ENCODE data around the gene GRID2.

The GRID2 gene

DNA sequence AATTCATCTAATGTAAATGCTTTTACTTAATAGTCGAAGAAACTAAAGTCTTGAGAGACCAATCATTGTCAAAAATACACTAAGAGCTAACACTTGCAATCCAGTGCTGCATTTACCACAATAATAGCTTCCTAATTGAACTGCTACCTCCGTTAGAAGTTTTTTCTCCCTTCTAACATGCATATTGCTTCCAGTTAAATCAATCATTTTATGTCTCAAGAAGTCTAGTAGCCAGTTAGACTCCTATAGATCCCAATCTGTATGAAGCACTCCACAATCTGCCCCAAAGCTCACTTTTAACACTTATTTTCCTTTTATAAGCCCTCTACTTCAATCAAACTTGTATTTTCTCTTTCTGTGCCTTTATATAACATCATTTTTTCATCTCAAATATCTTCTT, 41.4 kb upstream of the GRID2 start:
- no peak overlapping the region for H3K27ac ChIP-seq
- TF ChIP-seq, protein P1, sequence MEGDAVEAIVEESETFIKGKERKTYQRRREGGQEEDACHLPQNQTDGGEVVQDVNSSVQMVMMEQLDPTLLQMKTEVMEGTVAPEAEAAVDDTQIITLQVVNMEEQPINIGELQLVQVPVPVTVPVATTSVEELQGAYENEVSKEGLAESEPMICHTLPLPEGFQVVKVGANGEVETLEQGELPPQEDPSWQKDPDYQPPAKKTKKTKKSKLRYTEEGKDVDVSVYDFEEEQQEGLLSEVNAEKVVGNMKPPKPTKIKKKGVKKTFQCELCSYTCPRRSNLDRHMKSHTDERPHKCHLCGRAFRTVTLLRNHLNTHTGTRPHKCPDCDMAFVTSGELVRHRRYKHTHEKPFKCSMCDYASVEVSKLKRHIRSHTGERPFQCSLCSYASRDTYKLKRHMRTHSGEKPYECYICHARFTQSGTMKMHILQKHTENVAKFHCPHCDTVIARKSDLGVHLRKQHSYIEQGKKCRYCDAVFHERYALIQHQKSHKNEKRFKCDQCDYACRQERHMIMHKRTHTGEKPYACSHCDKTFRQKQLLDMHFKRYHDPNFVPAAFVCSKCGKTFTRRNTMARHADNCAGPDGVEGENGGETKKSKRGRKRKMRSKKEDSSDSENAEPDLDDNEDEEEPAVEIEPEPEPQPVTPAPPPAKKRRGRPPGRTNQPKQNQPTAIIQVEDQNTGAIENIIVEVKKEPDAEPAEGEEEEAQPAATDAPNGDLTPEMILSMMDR (IDR thresholded peaks at IDR 0.05): no peak
- no peak for TF ChIP-seq ZFX (IDR thresholded peaks at IDR 0.05; ENCODE audit: borderline replicate concordance)

DNA sequence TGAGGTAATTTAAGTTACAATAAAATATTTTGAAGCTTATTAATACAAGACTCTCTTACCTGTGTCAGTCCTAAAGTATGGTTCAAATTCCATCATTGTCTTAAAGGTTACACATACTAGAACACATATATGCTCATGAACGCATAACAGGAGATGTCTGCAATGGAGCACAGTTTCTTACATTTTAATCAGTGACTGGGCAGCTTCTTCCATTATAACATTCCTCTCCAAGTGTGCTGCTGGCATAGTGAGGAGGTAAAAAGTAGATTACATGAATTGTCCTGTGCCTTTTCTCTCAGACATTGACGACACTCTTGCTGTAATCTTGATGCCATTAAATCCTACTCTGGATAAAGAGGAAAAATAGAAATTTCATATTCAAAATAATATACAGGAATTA, 40.8 kb upstream of the GRID2 start:
- H3K27ac ChIP-seq: no peak overlapping the region
- TF ChIP-seq ZFX (IDR thresholded peaks at IDR 0.05; ENCODE audit: borderline replicate concordance): no peak
- TF ChIP-seq, protein P1 (IDR thresholded peaks at IDR 0.05): no peak

DNA sequence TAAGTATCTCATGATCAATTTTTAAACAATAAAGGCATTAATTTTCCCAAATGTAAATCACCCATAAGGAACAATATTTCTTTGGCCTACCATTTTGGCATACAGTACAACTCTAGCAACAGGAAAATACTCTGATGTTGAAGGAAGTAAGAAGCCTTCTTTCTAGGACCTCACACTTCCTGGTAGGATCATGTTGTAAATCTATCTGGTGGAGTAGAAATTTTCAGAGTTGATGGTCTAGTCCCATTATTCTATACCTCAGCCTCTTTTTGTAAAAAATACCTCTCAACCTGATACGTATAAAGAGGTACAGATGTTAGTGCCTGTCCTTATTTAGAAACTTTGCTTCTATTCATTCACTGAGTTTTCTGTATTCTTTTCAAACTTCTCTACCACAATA, 40.2 kb upstream of the GRID2 start:
- no peak for TF ChIP-seq ZFX (IDR thresholded peaks at IDR 0.05; ENCODE audit: borderline replicate concordance)
- TF ChIP-seq, protein P1 (IDR thresholded peaks at IDR 0.05): no peak
- H3K27ac ChIP-seq: no peak overlapping the region

DNA sequence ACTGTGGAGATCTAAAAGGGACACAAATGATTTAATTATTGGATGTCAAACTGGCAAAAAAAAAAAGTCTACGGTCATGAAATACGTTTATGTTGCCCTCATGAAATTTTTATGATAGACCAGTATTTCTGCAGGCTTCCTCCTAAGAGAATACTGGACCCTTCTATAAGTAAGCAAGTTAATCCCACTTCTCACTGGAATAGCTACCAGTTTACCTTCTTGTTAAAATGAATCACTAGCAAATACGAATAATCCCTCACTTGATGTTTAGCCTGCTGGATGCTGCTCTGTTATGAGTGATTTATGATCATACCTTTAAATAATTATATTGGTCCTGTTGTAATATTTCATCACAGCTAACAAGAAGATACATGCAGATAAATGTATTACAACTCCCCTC, 39.6 kb upstream of the GRID2 start:
- no peak overlapping the region for H3K27ac ChIP-seq
- TF ChIP-seq, protein P1 (IDR thresholded peaks at IDR 0.05): no peak
- no peak for TF ChIP-seq ZFX (IDR thresholded peaks at IDR 0.05; ENCODE audit: borderline replicate concordance)

DNA sequence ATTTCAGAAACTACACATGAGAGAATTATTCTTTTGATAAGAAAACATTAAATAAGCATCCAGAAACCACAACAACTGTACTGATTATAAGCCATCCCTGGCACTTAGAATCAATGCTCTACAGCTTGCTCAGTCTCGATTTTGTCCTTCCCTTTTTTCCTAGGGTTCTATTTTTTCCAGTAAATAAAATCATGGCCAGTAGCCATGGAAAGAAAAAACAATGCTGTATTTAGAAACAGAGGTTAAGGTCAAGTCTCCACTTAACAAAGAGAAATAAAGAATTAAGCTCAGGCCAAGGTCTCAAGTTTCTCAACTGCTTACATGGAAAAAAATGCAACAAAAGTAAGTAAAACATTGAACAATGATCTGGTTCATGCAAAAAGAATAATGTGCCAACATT, 38.7 kb upstream of the GRID2 start:
- no peak overlapping the region for H3K27ac ChIP-seq
- no peak for TF ChIP-seq ZFX (IDR thresholded peaks at IDR 0.05; ENCODE audit: borderline replicate concordance)
- TF ChIP-seq, protein P1 (IDR thresholded peaks at IDR 0.05): no peak

DNA sequence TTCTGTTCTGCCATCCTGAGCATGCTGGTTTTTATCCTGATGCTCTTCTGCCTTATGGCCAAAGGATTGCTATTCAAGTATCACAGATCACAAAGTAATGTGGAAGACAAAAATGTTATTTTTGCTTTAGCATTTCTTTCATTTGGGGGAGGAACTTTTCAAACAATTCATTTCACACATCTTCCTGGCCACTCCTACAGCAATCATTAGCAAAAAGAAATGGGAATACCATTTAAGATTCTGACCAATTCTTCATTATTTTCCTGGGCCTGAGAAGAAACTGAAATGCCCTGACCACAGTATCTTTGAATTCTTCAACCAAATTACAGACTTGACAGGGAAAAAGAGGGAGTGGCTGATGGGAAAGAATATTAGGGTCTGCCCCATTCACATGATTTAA, 38.0 kb upstream of the GRID2 start:
- TF ChIP-seq, protein P1 (IDR thresholded peaks at IDR 0.05): no peak
- TF ChIP-seq ZFX (IDR thresholded peaks at IDR 0.05; ENCODE audit: borderline replicate concordance): no peak
- no peak overlapping the region for H3K27ac ChIP-seq

DNA sequence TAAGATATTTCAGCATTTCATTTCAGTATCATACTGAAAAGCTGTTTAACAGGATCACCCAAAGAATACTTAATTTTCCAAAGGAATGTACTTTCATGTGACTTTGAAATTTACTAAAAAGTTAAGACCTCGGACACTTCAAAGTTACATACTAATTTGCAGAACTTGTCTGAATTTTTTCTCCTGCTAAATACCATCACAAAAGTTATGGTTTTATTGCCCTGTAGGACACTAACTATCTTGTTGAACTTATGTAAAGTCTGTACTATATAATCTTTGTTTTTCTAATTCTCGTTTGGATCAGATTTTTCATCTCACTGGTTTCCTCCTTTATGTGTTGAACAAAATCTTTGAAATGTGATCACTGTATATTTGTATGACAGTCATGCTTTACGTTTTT, 37.2 kb upstream of the GRID2 start:
- TF ChIP-seq ZFX (IDR thresholded peaks at IDR 0.05; ENCODE audit: borderline replicate concordance): no peak
- TF ChIP-seq, protein P1 (IDR thresholded peaks at IDR 0.05): no peak
- H3K27ac ChIP-seq: no peak overlapping the region
